NCI-H2171 (cell line): ENCODE data around the gene USP1.

Experiments used
- DNase-seq: peaks from one replicate; lab custom pipeline; 2025; lab: John Stamatoyannopoulos, UW

USP1 gene, protein sequence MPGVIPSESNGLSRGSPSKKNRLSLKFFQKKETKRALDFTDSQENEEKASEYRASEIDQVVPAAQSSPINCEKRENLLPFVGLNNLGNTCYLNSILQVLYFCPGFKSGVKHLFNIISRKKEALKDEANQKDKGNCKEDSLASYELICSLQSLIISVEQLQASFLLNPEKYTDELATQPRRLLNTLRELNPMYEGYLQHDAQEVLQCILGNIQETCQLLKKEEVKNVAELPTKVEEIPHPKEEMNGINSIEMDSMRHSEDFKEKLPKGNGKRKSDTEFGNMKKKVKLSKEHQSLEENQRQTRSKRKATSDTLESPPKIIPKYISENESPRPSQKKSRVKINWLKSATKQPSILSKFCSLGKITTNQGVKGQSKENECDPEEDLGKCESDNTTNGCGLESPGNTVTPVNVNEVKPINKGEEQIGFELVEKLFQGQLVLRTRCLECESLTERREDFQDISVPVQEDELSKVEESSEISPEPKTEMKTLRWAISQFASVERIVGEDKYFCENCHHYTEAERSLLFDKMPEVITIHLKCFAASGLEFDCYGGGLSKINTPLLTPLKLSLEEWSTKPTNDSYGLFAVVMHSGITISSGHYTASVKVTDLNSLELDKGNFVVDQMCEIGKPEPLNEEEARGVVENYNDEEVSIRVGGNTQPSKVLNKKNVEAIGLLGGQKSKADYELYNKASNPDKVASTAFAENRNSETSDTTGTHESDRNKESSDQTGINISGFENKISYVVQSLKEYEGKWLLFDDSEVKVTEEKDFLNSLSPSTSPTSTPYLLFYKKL

DNA sequence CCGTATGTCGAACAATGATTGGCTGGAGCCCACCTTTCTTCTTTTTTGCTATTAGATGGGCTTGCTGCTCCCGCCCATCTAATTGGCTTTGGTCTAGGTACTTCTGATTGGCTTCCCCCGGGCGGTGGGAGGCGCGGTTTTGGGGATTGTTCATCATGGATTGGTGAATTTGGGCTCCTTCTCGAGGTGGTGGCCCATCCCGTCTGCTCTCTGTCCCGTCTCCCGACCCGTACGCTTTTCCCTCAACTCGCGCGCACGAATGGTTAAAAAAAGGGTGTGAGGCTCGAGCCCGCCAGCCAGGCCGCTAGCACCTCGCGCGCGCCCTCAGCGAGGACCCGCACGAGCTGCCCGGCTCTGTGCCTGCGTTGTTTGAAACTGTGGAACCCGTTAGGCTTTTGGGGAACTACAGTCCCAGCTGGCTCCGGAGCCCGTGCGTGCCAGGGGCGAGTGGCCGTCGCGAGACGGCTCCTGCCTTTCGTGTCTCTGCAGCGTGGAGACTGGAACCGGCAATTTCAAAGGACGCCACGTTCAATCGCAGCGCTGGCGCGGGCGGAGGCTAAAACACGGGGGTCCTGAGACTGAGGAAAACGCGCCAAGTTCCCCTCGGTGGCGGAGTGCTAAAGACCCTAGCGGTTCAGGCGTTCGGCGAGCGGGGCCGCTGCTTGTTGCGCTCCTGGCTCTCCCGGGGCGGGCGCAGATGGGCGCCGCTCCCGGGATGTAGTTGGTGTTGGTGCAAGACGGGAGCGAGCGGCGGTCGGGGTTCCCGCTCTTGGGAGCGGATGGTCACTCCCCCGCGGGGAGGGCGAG, at the start of gene USP1:
Gene USP1, plus strand, starts transcription at position 584 of the 807 bp plus-strand sequence. CDS start 2,819 bp downstream, outside the sequence.
- DNase-seq = peak; percentile 100

DNA sequence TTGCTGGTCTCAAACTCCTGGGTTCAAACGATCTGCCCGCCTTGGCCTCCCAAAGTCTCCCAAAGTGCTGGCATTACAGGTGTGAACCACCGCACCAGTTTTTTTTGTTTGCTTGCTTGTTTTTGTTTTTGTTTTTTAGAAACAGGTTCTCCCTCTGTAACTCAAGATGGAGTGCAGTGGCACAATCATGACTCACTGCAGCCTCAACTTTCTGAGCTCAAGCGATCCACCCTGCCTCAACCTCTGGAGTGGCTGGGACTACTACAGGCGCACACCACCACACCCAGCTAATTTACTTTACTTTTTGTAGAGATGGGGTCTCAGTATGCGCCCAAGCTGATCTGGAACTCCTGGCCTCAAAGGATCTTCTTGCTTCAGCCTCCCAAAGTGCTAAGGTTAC, 47.3 kb upstream of the USP1 start:
- DNase-seq = no peak

DNA sequence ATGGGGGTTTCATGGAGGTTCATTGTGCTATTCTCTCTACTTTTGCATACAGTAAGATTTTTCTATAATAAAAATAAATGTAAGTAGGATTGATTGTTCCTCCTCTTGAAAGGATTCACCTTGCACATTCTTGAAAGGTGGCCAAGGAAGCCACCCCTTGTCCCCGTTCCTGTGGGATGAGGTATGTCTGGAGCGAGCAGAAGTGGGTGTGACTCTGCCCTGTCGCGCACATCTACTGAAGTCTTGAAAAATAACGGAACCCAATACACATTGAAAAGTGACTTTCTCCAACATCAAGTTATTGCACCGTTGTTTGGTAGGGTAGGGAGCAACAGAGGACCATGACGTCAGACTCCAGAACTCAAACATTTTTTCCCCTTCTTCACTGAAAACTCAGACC, 46.8 kb upstream of the USP1 start:
- no peak for DNase-seq

- no peak for DNase-seq
Measured at GRCh38 chr1:62391369-62391971, 45.4 kb upstream of the USP1 start.

DNA sequence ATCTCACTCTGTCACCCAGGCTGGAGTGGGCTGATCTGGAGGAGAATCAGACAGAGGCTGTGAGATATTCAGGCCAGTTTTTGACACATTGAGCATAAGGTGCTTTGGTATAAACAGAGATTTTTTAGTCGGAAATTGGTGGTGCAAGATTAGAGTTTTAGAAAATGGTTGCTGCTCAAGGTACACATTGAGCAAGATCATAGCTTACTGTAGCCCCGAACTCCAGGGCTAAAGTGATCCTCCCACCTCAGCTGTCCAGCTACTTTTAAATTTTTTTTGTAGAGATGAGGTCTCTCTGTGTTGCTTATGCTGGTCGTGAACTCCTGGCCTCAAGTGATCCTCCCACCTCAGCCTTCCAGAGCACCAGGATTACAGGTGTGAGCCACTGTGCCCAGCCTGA, 43.9 kb upstream of the USP1 start:
- DNase-seq = no peak

GRCh38 chr1:62394646-62395045, 42.2 kb upstream of the USP1 start:
- no peak for DNase-seq

DNA sequence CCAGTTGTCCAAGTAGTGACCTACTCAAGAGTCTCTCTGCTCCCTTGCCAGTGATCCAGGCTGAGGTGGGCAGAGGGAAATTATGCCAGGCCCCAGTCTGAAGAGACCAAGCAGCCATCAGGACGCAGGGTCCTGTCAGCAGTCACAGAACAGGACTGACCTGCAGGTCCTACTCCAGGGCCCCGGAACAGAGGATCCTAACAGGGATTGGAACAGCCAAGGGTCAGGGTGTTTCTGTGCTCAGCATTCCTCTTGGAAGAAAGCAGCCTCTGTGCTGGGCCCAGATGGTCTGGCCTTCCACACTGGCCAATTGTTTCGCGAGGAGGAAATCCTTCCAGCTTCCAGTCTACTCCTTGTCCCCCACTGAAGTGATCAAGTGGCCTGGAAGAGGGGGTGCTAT, 41.6 kb upstream of the USP1 start:
- no peak for DNase-seq

DNA sequence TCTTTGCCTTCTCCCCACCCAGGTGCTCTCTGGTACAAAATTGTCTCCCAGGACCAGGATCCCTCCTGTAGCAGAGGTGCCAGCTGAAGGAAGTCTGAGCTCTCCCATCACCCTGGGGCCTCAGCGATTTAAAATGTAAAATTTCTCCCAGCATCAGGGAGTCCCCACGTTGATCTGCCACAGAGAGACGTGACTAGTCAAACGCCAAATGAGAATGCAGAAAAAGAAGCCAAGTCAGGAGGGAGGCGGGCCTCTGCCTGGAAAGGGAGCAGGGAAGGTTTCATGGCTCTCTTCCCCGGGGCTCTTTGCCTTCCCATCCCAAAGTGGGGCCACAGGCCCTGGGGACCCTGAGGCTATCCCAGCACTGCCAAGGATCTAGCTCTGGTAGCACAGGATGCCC, 40.0 kb upstream of the USP1 start:
- DNase-seq = no peak

DNA sequence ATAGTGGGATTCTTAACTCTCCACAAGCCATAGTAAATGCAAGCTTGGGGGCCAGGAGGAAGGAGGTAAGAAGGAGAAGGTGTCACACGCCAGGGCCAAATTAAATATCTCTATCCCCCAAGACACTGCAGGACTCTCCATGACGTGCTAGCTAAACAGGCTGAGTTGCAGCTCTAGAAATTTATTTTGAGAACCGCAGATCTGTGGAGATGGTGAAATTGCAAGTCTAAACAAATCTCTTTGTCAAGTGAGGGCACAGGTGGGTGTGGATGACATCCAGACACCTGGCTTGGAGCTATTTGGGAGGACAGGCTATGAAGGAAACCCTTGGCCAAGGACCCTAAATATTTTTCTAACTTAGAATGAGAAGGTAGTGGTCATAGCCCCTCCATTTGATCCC, 39.5 kb upstream of the USP1 start:
- no peak for DNase-seq

GRCh38 chr1:62398377-62398776, 38.5 kb upstream of the USP1 start:
- DNase-seq = no peak

- no peak for DNase-seq
Measured at GRCh38 chr1:62401034-62401760, 35.7 kb upstream of the USP1 start.

GRCh38 chr1:62405247-62405646, 31.6 kb upstream of the USP1 start:
- DNase-seq = no peak

DNA sequence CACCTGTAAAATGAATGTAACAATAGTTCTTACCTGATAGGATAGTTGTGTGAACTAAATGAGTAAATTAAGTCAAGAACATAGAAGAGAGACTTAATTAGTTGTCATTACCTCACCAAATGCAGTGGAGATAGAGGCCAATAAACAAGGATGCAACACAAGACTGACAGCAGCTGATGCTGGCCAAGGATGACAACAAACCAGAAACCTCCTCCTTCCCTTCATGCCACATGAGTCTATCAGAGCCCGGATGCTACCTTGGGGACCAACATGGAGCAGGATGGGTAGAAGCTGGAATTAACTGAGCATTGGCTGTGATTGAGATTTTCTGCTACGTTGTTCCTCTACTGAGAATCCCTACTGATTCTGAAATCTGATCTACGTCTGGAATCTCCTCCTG, 30.3 kb upstream of the USP1 start:
- DNase-seq = no peak

DNA sequence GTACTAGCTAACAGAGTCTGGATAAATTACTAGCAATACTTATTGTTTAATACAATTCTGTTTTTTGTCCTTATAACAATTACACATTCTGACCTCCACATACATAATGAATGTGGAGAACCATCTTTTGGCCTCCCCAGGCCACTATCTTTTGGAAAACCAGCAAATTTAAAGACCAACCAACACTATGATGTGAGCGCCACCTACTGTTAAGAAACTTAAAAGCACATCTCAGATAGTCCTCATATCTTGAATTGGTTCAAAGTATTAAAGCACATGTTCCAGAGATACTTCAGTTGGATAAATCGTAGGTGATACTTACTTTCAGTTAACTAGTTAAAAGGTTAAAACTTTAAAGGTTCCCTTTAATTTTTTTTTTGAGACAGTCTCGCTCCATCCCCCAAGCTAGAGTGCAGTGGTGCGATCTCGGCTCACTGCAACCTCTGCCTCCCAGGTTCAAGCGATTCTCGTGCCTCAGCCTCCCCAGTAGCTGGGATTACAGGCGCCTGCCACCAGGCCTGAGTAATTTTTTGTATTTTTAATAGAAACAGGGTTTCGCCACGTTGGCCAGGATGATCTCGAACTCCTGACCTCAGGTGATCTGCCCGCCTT, 29.3 kb upstream of the USP1 start:
- peak; percentile 62 for DNase-seq

GRCh38 chr1:62415687-62416086, 21.2 kb upstream of the USP1 start:
- DNase-seq = no peak

DNA sequence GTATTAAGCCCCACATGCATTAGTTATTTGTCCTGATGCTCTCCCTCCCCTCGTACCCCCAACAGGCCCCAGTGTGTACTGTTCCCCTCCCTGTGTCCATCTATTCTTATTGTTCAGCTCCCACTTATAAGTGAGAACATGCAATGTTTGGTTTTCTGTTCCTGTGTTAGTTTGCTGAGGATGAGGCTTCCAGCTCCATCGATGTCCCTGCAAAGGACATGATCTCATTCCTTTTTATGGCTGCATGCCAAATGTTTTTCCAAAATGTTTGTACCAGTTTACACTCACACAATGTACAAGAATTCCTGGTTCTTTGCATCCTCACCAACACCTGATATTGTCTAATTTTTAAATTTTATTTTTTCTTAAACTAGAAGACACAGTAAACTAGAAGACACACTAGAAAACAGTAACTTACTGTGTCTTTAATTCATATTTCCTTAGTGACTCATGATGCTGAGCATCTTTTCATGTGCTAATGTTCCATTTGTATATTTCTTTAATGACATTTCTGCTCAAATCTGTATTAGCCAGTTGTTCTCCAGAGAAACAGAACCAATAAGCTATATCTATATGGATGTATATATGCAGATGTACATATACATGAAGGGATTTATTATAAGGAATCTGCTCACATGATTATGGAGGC, 19.4 kb upstream of the USP1 start:
- DNase-seq = no peak

GRCh38 chr1:62420214-62420613, 16.6 kb upstream of the USP1 start:
- DNase-seq = no peak

- no peak for DNase-seq
Measured at GRCh38 chr1:62423580-62424242, 13.1 kb upstream of the USP1 start.

DNA sequence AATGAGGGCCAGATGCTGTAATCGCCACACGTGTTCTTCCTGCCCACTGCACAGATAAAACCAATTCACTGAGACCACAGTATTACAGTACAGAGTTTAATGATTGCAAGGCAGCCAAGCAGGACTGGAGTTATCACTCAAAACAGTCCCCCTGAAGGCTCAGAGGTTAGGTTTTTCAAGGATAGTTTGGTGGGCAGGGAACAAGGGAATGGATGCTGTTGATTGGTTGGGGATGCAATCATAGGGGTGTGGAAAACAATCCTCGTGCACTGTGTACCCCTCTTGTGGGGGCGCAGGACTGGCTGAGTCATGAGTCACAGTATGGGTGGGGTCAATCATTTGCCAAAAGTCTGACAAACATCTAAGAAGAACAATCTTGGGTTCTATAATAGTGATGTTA, 12.4 kb upstream of the USP1 start:
- DNase-seq = no peak

DNA sequence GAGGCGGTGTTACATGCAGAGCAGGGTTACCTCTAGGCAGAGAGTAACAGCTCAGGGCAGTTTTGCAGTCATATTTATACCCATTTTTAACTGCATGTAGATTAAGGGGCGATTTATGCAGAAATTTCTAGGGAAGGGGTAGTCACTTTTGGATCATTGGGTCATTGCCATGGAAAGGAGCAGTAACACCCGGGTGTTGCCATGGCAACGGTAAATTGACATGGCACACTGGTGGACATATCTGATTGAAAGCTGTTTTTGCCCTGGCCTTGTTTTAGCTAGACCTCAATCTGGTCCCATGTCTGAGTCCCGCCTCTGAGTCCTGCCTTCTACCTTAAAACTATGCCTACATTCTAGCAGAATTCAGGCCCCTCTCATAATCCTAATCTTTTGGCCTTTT, 11.8 kb upstream of the USP1 start:
- DNase-seq = no peak
